Heart left ventricle (tissue), 16 donors: ENCODE measurements around the gene TSPOAP1. TPM values are rescaled to one million over a fixed set of nuclear protein-coding genes. Genes with fewer than 3 reads are reported as not detected.

ENCODE experiments used
- ATAC-seq, 4 donors: fragments of 200-7000 bp; cut with Tn5 transposase; one replicate each; pipeline ENCODE4 v1.9.1; 2020 to 2022; ENCODE audit warnings: moderate library complexity in 4 of 4, mild to moderate bottlenecking in 3 of 4, moderate number of reproducible peaks in 1 of 4
- DNase-seq, 5 donors: peaks; one replicate each; pipeline ENCODE4 v3.0.0-alpha.2; 2020
- H3K27ac ChIP-seq, 12 donors: fragments of 200-600 bp; sonication (generic) in 4 of 12; one replicate each; pipeline versions ENCODE4 v1.5.0 to v1.8.0; 2016 to 2022; ENCODE audit warnings: mild to moderate bottlenecking in 2 of 12
- H3K27me3 ChIP-seq, 9 donors: fragments of 200-600 bp; sonication (generic) in 2 of 9; one replicate each; pipeline versions ENCODE4 v1.5.1 to v1.8.0; 2016 to 2022; ENCODE audit warnings: mild to moderate bottlenecking in 3 of 9
- H3K36me3 ChIP-seq, 9 donors: fragments of 200-600 bp; sonication (generic) in 2 of 9; one replicate each; pipeline versions ENCODE4 v1.5.0 to v1.8.0; 2018 to 2022; ENCODE audit warnings: mild to moderate bottlenecking in 2 of 9
- H3K4me1 ChIP-seq, 12 donors: fragments of 200-600 bp; sonication (generic) in 4 of 12; one replicate each; pipeline versions ENCODE4 v1.5.0 to v1.8.0; 2016 to 2022; ENCODE audit warnings: mild to moderate bottlenecking in 3 of 12
- H3K4me3 ChIP-seq, 12 donors: fragments of 200-600 bp; sonication (generic) in 4 of 12; one replicate each; pipeline versions ENCODE4 v1.5.0 to v1.8.0; 2017 to 2022; ENCODE audit warnings: mild to moderate bottlenecking in 9 of 12, moderate library complexity in 4 of 12
- H3K9me3 ChIP-seq, 12 donors: fragments of 200-600 bp; sonication (generic) in 4 of 12; one replicate each; pipeline versions ENCODE4 v1.5.0 to v1.8.0; 2016 to 2022; ENCODE audit warnings: mild to moderate bottlenecking in 1 of 12
- POLR2A ChIP-seq, 2 donors: fragments of 450-650 bp; IDR thresholded peaks; one replicate each; pipeline ENCODE4 v1.6.1; 2017; ENCODE audit warnings: antibody characterized with exemption in 2 of 2, mild to moderate bottlenecking in 2 of 2, moderate library complexity in 2 of 2
- WGBS, 4 donors: extraction: QIAGEN DNeasy Blood & Tissue Kit in 2 of 4; methylation state at CpG; one replicate each; pipeline versions ENCODE4 v1.1.5 to v1.1.7; 2013 to 2018; 5-methylcytosine and 5-hydroxymethylcytosine counted together
- intact Hi-C, 10 donors: fragments of 100-400 bp; cut with DNase I; formaldehyde crosslinking; loops; one replicate each; pipeline versions ENCODE4 v1.11.1 to v1.14.2; 2022
- polyA plus RNA-seq, 2 donors: library from polyadenylated mRNA; stranded (reverse); fragments of 200-250 nt; gene quantifications; one replicate each; pipeline ENCODE4 v1.2.3, GENCODE V29; 2013
- total RNA-seq, 9 donors: library from RNA; depleted of rRNA in 2 of 9; stranded (reverse); fragments of >200 nt in 2 of 9; fragmentation: NEBNext Ultra II Directional in 3 of 9; extraction: Animal tissue kit (Norgen Biotek cat#: 25700) in 3 of 9; gene quantifications; one replicate each; pipeline versions ENCODE4 v1.1.0 to v1.2.4, GENCODE V29; 2016 to 2023
- TF ChIP-seq, protein P1 (sequence below), 12 donors: fragments of 200-600 bp; sonication (generic) in 4 of 12; IDR thresholded peaks; one replicate each; pipeline versions ENCODE4 v1.5.0 to v1.8.0; 2018 to 2022; ENCODE audit warnings: antibody characterized with exemption in 12 of 12, mild to moderate bottlenecking in 5 of 12
- donor health status: ischemic (EF 13 %, LVEDD 7.1; RV severe dilation, severe dysfunction).
- donor health status: healthy with polysubstance abuse.
- donor health status: DM: no; HTN: yes; CAD: no.
- donor health status: DM: no; HTN: no; CAD: no.
- donor health status: ischemic (EF 25% LVEDD 6.9; RV normal size, moderate dysfunction).
- donor health status: ischemic (EF 25% LVEDD 5.7; RV mildly dilated, moderate dysfunction).
- donor health status: healthy.
- donor health status: DM: yes; HTN: yes; CAD: no.
- donor health status: ischemic (EF 35%, LVEDD 5.7; RV mildly dilated, moderate dysfunction).
- donor health status: nonischemic (EF 11% LVEDD 7.7; RV severe dilation, severe dysfunction).
- donor health status: DM: yes; HTN: yes; CAD: no.
- donor health status: PGD.
- donor health status: ischemic (EF 29% LVEDD 5.4; RV normal size, mild dysfunction).
- donor health status: nonischemic (EF 23%, LVEDD 6.1; RV moderate dilation, normal function).

TSPOAP1 gene
- total and polyA plus RNA-seq, 11 donors = 1.6 to 23.1 (median 13.3) TPM

- Histone ChIP-seq H3K36me3 (peaks cover 0 to 15% (median 0%) of the 10 kb centered on the region in 9 donors), H3K9me3 (no peaks in the 10 kb centered on the region), H3K27me3 (peaks cover 0 to 40% (median 0%) of the 10 kb centered on the region in 9 donors), H3K27ac (peak overlapping the region in 3 of 12 donors; percentile 29 to 100 (median 82)), H3K4me3 (peak overlapping the region in 1 of 12 donors; percentile 79), H3K4me1 (peaks cover 0 to 61% (median 17%) of the 10 kb centered on the region in 12 donors)
- TF ChIP-seq POLR2A (IDR thresholded peaks at IDR 0.05) = no peak
- TF ChIP-seq, protein P1, sequence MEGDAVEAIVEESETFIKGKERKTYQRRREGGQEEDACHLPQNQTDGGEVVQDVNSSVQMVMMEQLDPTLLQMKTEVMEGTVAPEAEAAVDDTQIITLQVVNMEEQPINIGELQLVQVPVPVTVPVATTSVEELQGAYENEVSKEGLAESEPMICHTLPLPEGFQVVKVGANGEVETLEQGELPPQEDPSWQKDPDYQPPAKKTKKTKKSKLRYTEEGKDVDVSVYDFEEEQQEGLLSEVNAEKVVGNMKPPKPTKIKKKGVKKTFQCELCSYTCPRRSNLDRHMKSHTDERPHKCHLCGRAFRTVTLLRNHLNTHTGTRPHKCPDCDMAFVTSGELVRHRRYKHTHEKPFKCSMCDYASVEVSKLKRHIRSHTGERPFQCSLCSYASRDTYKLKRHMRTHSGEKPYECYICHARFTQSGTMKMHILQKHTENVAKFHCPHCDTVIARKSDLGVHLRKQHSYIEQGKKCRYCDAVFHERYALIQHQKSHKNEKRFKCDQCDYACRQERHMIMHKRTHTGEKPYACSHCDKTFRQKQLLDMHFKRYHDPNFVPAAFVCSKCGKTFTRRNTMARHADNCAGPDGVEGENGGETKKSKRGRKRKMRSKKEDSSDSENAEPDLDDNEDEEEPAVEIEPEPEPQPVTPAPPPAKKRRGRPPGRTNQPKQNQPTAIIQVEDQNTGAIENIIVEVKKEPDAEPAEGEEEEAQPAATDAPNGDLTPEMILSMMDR (IDR thresholded peaks at IDR 0.05) = no peak
- 88 to 92% (median 91%) methylated on average over 5 to 9 of the region's 9 CpGs for WGBS, 4 donors
- DNase-seq = peak in 1 of 5 donors; percentile 44
- intact Hi-C loops = no loop called here
- ATAC-seq = no peak
These were observed 6.1 kb upstream of the TSPOAP1 start for GRCh38 chr17:58334661-58335060.

DNA sequence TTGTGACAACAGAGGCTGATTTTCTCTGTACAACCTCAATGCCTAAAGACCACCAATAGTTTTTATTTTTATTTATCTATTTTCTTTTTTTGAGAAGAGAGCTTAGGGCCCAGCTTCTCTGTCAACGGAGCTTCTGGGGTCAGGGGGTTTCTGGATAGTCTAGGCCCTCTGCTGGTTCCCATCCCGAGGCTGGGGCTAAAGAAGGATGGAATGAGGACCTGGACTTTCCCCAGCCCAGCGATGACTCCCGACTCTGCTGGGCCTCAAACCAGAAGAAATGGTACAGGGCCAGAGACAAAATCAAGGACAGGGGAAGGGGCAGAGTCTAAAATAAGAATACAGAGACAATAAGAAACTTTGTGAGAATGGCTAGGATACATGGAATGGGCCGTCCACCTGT lies 5.7 kb upstream of the TSPOAP1 start:
- TF ChIP-seq POLR2A (IDR thresholded peaks at IDR 0.05) = no peak
- TF ChIP-seq, protein P1 (IDR thresholded peaks at IDR 0.05) = no peak
- Histone ChIP-seq H3K9me3 (no peaks in the 10 kb centered on the region), H3K27ac (peak overlapping the region in 3 of 12 donors; percentile 29 to 100 (median 82)), H3K27me3 (peaks cover 0 to 43% (median 4%) of the 10 kb centered on the region in 9 donors), H3K4me1 (peaks cover 0 to 62% (median 17%) of the 10 kb centered on the region in 12 donors), H3K4me3 (peak overlapping the region in 1 of 12 donors; percentile 79), H3K36me3 (peaks cover 0 to 15% (median 0%) of the 10 kb centered on the region in 9 donors)
- ATAC-seq (no peak), DNase-seq (peak in 1 of 5 donors; percentile 6)
- WGBS, 4 donors = 71 to 80% (median 76%) methylated on average over 5 of the region's 5 CpGs
- intact Hi-C loops = no loop called here

GRCh38 chr17:58333736-58334207 lies 5.2 kb upstream of the TSPOAP1 start:
- WGBS, 4 donors = 43 to 63% (median 50%) methylated on average over 6 of the region's 6 CpGs
- Histone ChIP-seq H3K27me3 (peaks cover 0 to 43% (median 7%) of the 10 kb centered on the region in 9 donors), H3K4me3 (peak overlapping the region in 4 of 12 donors; percentile 3 to 79 (median 32)), H3K4me1 (peaks cover 0 to 65% (median 17%) of the 10 kb centered on the region in 12 donors), H3K9me3 (no peaks in the 10 kb centered on the region), H3K36me3 (peaks cover 0 to 15% (median 0%) of the 10 kb centered on the region in 9 donors), H3K27ac (peak overlapping the region in 3 of 12 donors; percentile 19 to 100 (median 82))
- ATAC-seq = no peak
- no peak for TF ChIP-seq POLR2A (IDR thresholded peaks at IDR 0.05)
- TF ChIP-seq, protein P1 (IDR thresholded peaks at IDR 0.05) = no peak
- DNase-seq = peak in 1 of 5 donors; percentile 27
- intact Hi-C loops = no loop called here

DNA sequence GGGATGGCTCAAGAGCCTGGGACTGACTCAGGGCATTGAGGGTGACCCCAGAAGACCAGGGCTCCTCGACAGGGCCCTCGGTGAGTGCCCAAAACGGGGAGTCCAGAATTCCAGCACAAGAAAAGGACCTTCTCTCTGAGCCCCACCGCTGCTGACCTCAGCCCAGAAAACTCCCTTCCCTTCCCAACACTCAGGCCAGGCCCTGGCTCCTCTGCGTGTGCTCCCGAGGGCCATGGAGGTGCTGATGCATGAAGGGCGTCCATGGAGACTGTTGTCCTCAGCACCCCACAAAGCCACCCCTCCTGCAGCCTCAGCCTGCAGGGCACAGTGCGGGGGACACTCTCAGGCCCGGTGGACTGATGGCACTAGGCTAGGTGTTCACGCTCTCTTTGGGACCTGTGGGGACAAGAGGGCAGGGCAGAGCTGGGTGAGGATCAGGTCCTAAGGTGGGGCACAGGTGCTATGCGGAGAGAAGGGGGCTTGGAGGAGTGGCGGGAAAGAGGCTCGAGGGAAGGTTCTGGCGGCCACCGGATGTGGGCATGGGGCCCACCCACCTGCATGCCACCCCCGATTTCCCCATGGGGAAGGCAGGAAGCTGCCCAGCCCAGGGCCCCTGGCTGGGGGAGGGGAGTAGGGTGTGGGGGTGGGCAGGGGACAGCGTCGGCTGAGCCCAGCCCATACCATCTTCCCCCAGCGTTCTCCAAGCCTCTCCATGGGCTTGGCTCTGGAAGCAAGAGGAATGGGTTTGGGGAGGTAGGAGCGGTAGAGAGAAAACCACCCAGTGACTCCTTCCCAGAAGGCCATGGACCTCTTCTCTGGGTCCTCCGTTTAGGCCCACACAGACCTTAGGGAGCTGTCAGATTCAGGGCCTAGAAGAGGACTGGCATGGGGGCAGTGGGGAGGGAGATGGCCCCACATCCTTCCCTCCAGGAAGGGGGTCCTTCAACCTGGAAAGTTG lies 4.5 kb upstream of the TSPOAP1 start:
- H3K27ac ChIP-seq = peak overlapping the region in 4 of 12 donors; percentile 49 to 100 (median 68)
- DNase-seq (peak in 1 of 5 donors; percentile 58), ATAC-seq (no peak)
- no peak for TF ChIP-seq POLR2A (IDR thresholded peaks at IDR 0.05)
- TF ChIP-seq, protein P1 (IDR thresholded peaks at IDR 0.05) = no peak
- intact Hi-C loops = no loop called here
- 69 to 75% (median 74%) methylated on average over 18 to 21 of the region's 21 CpGs for WGBS, 4 donors
- H3K9me3 ChIP-seq = no peaks in the 10 kb centered on the region
- peaks cover 0 to 59% (median 15%) of the 10 kb centered on the region in 12 donors for H3K4me1 ChIP-seq
- H3K4me3 ChIP-seq = peak overlapping the region in 9 of 12 donors; percentile 35 to 79 (median 49)
- peaks cover 0 to 15% (median 0%) of the 10 kb centered on the region in 9 donors for H3K36me3 ChIP-seq
- H3K27me3 ChIP-seq = peaks cover 0 to 42% (median 7%) of the 10 kb centered on the region in 9 donors
